ENCODE results near the gene HDAC9.

The HDAC9 gene

DNA sequence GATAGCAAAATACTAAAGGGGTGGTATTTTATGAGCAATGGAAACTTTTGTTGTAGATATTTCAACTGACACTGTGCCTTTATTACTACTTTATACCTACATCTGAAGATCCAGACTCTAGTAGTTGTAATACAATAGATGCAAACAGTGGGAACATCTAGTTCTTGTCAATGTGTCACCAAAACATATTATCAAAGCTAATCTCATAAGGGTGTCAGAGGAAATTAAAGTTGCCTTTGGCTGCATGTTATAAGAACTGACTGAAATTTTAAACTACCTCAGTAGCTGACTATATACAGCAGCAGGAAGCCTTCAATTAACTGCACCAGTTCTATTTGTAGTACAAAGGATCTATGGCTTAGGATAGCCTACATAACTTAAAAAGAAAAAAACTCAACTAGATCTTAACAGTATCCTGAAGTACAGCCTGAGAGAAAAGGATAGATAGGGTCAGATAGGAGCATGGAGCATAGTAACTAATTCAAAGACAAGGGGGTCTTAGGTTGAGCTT lies 30.9 kb downstream of the HDAC9 start:
- DNase-seq (ENCODE audit: low read depth): no peak

GRCh38 chr7:18529239-18529638 lies 33.7 kb downstream of the HDAC9 start:
- DNase-seq (ENCODE audit: low read depth): no peak

DNA sequence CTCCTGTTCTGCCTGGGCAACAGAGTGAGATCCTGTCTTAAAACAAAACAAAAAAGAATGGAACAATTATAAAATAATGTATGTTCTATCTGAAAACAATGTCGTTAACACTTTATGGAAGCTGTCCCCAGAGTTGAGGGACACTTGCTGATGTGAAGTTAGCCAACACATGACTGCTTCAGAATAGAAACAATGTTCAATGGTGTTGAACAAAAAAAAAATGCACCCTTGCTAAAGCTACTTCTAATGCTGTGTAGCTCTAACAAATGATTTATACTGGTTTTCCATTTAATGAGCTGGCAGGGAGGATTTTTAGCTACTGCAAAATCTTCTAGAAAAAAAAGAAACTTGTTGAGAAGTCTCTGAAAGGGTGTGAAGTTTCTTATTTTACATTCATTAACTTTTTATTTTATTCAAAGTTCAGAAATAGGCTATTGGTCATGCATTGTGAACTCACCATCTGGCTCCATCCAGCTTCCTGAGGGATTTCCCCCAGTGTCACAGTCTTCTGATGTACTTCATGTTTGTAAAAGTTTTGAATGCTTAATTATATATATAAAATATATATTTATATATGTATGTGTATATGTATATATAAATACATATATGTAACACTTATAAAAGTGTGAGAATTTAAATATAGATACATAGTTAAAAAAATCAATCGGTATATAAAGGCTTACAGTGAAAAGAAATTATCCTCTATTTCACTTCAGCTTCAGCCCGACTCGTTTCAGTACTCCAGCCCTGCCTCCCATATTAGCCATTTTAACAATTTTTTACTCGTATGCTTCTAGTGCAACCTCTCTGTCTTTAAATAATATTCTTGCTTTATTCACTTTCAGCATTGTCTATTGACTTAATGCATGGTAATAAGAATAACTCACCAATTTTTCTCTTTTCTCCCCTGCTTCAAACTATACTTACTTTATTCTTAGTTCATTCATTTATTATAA lies 35.0 kb downstream of the HDAC9 start:
- DNase-seq (ENCODE audit: low read depth): no peak

- no peak for DNase-seq (ENCODE audit: low read depth)
Observed at GRCh38 chr7:18531539-18531938, 36.0 kb downstream of the HDAC9 start.

GRCh38 chr7:18532813-18533212 lies 37.3 kb downstream of the HDAC9 start:
- no peak for DNase-seq (ENCODE audit: low read depth)

DNA sequence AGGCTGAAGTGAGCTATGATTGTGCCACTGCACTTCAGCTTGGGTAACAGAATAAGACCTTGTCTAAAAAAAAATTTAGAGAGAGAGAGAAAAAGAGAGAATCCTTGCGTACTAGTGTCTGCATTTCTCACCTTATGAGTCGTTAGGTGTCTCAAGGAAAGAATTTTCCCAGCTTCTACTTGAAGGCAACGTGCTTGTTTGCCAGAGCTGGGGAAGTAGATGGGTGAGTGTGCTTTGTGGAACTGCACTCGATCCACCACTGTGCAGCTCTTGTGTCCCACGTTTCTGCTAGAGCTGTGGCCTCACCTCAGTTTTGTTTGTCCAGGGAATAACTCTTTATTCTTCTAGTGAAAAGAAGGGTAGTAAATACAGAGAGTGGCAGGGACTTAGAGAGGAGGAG lies 38.9 kb downstream of the HDAC9 start:
- DNase-seq (ENCODE audit: low read depth): no peak

GRCh38 chr7:18535810-18536415 lies 40.4 kb downstream of the HDAC9 start:
- DNase-seq (ENCODE audit: low read depth): no peak

DNA sequence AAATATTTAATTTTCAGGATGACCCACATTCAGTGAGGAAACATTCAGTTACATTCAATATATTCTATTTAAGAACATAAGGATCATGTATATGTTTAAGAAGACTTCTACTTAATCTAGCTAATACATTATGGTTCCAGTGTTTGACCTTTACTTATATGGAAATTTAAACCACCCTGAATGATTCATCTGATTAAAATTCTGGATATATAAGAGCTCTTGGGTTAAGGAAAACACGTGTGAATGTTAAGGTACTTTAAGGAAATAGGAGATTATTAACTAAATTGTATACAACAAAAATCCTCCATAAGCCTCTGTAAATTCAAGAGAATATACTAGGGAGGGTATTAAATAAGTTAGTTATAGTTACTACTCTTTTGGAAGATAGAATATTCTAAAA lies 40.9 kb downstream of the HDAC9 start:
- DNase-seq (ENCODE audit: low read depth): no peak

GRCh38 chr7:18538554-18539250 lies 43.2 kb downstream of the HDAC9 start:
- DNase-seq (ENCODE audit: low read depth): no peak

GRCh38 chr7:18540396-18540795 lies 44.8 kb downstream of the HDAC9 start:
- no peak for DNase-seq (ENCODE audit: low read depth)

GRCh38 chr7:18541181-18541870 lies 45.8 kb downstream of the HDAC9 start:
- DNase-seq (ENCODE audit: low read depth): peak; percentile 96

GRCh38 chr7:18541871-18542212 lies 46.3 kb downstream of the HDAC9 start:
- DNase-seq (ENCODE audit: low read depth): no peak

DNA sequence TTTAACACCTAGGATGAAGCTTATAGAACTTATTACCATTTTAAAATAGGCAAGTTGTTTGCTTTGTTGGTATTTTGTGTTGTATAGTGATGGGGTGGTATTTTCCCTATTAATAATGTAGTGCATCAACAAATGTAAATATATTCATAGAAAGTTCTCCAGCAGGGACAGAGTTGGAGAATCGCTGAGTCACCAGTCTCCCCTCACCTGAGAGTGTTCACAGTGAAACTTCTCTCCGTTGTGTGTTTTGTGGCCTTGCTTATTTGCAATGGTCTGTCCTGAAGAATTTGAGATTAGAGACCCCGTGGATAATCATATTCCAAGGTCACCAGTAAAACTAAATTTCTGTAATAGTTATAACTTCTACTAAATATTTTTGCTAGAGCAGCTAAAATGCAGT lies 51.0 kb downstream of the HDAC9 start:
- no peak for DNase-seq (ENCODE audit: low read depth)

GRCh38 chr7:18547509-18548187 lies 52.1 kb downstream of the HDAC9 start:
- DNase-seq (ENCODE audit: low read depth): no peak

DNA sequence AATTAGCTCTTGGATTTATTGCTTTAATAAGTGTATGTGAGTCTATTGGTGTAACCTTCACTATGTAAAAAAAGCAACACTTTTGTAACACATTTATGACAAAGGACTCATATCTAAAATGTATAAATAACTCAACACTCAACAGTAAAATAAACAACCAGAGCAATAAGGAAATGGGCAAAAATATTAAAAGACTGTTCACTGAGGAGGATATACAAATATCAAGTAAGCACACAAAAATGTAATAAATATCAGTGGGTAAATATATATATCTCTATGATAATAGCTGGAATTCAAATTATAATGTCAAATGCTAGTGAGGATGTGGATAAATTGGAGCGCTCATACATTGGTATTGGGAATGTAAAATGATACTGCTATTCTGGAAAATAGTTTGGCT lies 53.0 kb downstream of the HDAC9 start:
- no peak for DNase-seq (ENCODE audit: low read depth)

- no peak for DNase-seq (ENCODE audit: low read depth)
Observed at GRCh38 chr7:18550574-18550973, 55.0 kb downstream of the HDAC9 start.

DNA sequence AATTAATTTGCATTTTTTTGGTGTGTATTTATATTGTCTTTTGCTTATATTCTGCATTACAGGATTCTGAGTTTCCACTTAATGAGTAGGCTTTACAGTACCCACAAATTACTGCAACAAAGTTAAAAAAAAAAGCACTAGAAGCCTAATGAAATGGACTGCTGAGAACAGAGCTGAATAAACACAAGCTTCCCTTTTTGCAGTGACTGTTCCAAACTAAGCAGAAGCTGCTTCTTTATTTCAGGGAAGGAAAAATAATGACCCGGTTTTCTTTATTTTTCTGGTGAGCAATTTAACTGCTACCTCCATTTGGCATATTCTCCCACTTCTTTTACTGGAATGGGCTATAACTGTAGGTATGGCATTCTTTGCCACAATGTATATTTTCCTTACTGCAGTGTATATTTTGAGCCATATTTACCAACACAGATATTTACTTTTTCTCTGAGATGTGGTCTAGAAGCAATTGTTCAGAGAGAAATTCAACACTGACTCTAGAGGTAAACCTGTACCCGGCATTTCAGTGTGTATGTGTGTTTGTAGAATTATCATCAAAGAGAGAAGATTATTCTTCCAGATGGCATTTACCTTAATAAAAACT lies 56.9 kb downstream of the HDAC9 start:
- DNase-seq (ENCODE audit: low read depth): no peak

GRCh38 chr7:18552943-18553604 lies 57.5 kb downstream of the HDAC9 start:
- no peak for DNase-seq (ENCODE audit: low read depth)

GRCh38 chr7:18553605-18554003 lies 58.1 kb downstream of the HDAC9 start:
- DNase-seq (ENCODE audit: low read depth): no peak

GRCh38 chr7:18555120-18555519 lies 59.6 kb downstream of the HDAC9 start:
- no peak for DNase-seq (ENCODE audit: low read depth)

GRCh38 chr7:18555968-18556367 lies 60.4 kb downstream of the HDAC9 start:
- no peak for DNase-seq (ENCODE audit: low read depth)

Data from GM04503 (cell line).